ENCODE measurements around the gene HSPB9. TPM values are rescaled to one million over a fixed set of nuclear protein-coding genes. Genes with fewer than 3 reads are reported as not detected.

HSPB9 gene
- total RNA-seq, 4 donors from 2014 or later, result 0.33 TPM; not detected in 3

- DNase-seq, result no peak
- no peaks in the 10 kb centered on the region for H3K27me3 ChIP-seq
- peaks cover 12 to 18% of the 10 kb centered on the region in 2 donors for H3K4me1 ChIP-seq
- H3K9me3 ChIP-seq, result no peaks in the 10 kb centered on the region
- WGBS, 2 donors, result 93 to 94% methylated on average over 18 of the region's 18 CpGs
- intact Hi-C loops (cut with DNase I), result loop anchor here (5.0 kb wide), 3 partner anchors 52 to 157 kb away; partner anchors contain the start of gene NKIRAS2
- TF ChIP-seq POLR2A (IDR thresholded peaks at IDR 0.05), result no peak
- TF ChIP-seq CTCF (IDR thresholded peaks at IDR 0.05), result no peak
- no peaks in the 10 kb centered on the region for H3K36me3 ChIP-seq
- no peak overlapping the region for H3K27ac ChIP-seq
- no peak overlapping the region for H3K4me3 ChIP-seq (replicated peaks in 1 of 3)
Measured at GRCh38 chr17:42119301-42119700, 3.3 kb upstream of the HSPB9 start.

GRCh38 chr17:42120161-42120769 is 2.3 kb upstream of the HSPB9 start:
- no peaks in the 10 kb centered on the region for H3K9me3 ChIP-seq
- H3K36me3 ChIP-seq, result peaks cover 0 to 3% of the 10 kb centered on the region in 2 donors
- H3K4me1 ChIP-seq, result peaks cover 12 to 18% of the 10 kb centered on the region in 2 donors
- no peak for TF ChIP-seq CTCF (IDR thresholded peaks at IDR 0.05)
- no peak for TF ChIP-seq POLR2A (IDR thresholded peaks at IDR 0.05)
- H3K27ac ChIP-seq, result no peak overlapping the region
- intact Hi-C loops (cut with DNase I), result no loop called here
- peak overlapping the region in 1 of 3 donors; percentile 81 for H3K4me3 ChIP-seq (replicated peaks in 1 of 3)
- no peak for DNase-seq
- 56 to 70% methylated on average over 5 to 7 of the region's 7 CpGs for WGBS, 2 donors
- no peaks in the 10 kb centered on the region for H3K27me3 ChIP-seq

DNA sequence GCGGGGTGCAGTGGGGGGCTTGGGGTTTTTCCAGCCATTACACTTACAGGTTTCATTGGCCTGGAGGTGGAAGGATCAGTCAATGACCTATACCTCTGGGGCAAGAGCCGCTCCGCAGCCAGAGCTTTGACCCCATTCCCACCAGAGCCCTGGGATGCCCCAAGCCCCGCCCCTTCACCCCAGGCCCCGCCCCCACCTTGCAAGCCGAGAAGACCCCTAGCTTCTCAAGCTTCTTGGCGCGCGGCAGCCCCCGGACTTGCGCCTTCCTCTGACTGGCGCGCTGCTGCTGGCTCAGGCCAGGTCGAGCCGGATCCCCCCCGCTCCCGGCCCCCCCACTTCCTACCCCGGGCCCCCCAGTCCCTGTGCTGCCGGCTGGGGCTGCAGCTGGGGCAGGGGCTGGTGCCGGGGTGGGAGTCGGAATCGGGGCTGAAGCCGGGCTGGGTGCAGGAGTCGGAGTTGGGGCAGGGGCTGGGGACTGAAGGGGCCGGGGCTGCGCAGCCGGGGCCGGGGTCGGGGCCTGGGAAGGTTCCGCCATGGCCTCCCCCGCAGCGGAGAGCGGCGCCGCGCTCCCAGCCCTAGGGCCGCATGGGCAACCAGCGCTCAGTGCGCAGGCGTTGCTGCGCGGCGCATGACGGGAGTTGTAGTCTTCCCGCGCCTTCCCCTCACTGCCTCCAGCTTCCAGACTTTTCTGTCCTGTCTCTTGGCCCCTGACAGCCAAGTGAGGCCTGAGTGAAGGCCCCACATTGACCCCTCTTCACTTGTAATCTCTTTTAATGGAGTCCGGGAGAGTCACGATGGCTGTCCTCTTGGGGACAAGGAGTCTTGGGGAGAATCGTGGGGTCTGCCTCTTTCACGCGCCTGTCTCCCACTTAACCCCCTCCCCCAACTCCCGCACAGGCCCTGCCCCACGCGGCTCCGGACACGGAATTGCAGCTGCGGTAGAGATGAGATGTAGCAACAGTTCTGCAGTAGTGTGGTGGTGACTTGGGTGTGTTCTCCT is 1.5 kb upstream of the HSPB9 start, which contains the start of gene KAT2A:
Gene KAT2A, minus strand, starts transcription at position 598 of the 1,000 bp plus-strand sequence. Its CDS starts 63 bp downstream, at position 535.
- Histone ChIP-seq H3K4me3 (replicated peaks in 1 of 3) (peak within 1 kb of the TSS in 2 of 3 donors; percentile 62 to 81), H3K27me3 (no peaks in the 10 kb centered on the region), H3K4me1 (peaks cover 12 to 18% of the 10 kb centered on the region in 2 donors), H3K27ac (peak within 1 kb of the TSS in 1 of 3 donors; percentile 59), H3K9me3 (no peaks in the 10 kb centered on the region), H3K36me3 (peaks cover 7 to 11% of the 10 kb centered on the region in 2 donors)
- DNase-seq, result peak; percentile 76 to 81
- intact Hi-C loops (cut with DNase I), result no loop called here
- 8% methylated on average over 40 to 48 of the region's 57 CpGs for WGBS, 2 donors
- peak in 1 of 2 donors; percentile 55 for TF ChIP-seq POLR2A (IDR thresholded peaks at IDR 0.05)
- no peak for TF ChIP-seq CTCF (IDR thresholded peaks at IDR 0.05)

DNA sequence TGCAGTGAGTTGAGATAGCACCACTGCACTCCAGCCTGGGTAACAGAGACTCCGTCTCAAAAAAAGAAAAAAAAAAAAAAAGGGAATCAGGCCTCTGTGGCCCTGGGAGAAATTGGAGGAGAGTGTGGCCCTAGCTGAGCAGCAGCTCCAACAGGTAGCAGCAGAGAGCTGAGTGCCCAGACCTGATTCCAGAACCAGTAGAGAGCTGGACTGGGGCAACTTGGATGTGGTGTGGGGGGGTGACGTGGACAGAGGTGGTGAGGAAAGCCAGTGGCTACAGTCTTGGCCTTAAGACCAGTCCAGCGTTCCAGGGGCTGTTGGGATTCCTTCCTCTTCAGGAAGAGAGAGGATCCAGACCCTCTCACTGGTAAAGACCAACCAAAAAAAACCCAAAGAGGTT is 1.7 kb downstream of the HSPB9 start:
- intact Hi-C loops (cut with DNase I), result no loop called here
- DNase-seq, result no peak
- Histone ChIP-seq H3K27ac (no peak overlapping the region), H3K36me3 (peaks cover 29 to 36% of the 10 kb centered on the region in 2 donors), H3K9me3 (no peaks in the 10 kb centered on the region), H3K4me1 (peaks cover 12 to 24% of the 10 kb centered on the region in 2 donors), H3K4me3 (replicated peaks in 1 of 3) (no peak overlapping the region), H3K27me3 (no peaks in the 10 kb centered on the region)
- no peak for TF ChIP-seq POLR2A (IDR thresholded peaks at IDR 0.05)
- TF ChIP-seq CTCF (IDR thresholded peaks at IDR 0.05), result no peak
- 85 to 97% methylated on average over 3 of the region's 3 CpGs for WGBS, 2 donors
